Measurements from ENCODE around the gene P2RX6.
A peak's percentile ranks its signal among the peaks of the same experiment; 100 is the strongest.

The P2RX6 gene

DNA sequence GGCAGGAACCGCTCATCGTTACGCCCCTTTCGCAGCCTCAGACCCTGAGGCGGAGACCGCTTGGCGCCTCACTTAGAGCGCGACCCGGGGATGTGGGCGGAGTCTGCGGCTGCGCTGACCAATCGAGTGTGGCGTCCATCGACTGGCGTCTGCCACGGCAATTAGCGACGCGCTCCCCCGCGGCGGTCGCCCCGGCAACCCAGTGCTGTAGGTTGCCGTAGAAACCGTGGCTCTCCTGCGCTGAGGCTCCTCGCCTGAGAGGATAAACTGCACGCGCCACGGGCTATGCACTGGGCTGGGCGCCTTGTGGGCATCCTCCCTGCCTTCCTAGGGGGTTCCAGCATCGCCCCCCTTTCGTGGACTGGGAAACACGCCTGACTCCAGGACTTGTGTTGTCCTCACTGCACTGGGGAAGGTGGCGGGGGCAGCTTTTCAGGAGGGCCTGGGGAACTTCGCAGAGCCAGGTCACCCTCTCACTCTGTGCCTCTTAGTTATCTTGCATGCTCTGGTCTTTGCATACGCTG, 701 bp upstream of the P2RX6 start:
- in situ Hi-C loops (cut with HindIII; ENCODE audit: low pct_unique_long_range_greater_than_20kb, low sequenced_read_pairs): no loop called here
- no peak for TF ChIP-seq JUND (IDR thresholded peaks at IDR 0.05; ENCODE audit: low read depth)
- DNase-seq (ENCODE audit: low read depth in 1 of 2, low spot score in 1 of 2): peak; percentile 60 to 61

DNA sequence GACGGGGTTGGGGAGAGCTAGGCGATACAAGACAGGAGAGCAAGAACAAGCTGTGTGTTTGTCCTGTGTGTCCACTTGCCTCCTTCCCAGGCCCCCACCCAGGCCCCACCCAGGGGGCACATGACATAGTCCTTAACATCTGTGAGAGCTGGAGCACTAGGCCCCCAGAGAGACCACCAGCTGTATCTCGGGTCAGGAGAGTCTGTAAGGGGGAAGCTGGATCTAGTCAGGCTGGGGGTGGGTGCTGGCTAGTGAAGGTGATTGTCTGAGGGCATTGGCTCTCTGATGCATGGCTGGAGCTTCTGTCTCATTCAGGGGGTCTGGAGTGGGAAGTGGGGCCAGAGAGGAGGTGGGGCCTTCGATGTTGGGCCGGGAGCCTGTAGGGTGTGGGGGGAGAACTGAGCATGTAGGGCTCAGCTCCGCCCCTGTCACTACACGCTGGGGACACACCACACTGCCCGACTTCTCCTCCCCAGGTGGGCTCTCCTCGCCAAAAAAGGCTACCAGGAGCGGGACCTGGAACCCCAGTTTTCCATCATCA, 571 bp downstream of the P2RX6 start:
- TF ChIP-seq JUND (IDR thresholded peaks at IDR 0.05; ENCODE audit: low read depth): no peak
- no peak for DNase-seq (ENCODE audit: low read depth in 1 of 2, low spot score in 1 of 2)
- in situ Hi-C loops (cut with HindIII; ENCODE audit: low pct_unique_long_range_greater_than_20kb, low sequenced_read_pairs): no loop called here

DNA sequence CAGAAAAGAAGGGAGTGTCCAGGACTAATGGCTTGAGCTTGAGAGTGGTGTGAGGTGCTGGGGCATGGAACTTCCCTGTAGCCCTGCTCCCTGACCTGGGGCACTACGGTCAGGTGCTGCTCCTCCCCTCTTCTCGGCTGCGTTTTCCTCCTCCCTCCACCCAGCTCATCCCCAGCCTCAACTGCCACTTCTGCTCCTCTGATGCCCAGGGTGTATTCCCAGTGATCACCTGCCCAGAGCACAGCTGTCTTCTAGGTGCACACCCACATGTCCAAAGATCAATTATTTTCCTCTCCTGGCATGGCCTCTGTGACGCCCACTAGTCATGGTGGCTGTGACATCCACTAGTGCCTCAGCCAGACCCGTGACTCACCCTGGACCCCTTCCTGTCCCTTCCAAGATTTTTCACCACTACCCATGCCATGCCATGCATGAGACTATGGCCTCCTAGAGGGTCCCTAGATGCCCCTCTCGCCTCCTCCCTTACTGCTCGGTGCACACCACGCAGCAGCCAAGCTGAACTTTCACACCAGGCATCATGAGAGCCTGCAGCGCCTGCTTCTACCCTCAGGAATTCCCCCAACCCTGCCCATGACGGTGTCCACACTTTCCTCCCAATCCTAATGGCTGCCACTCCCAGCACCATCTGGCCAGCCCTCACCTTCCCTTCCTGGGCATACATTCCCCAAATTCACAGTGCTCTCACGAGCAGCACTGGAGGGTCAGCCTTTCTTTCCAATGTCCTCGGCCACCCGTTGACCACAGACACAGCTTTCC, 1.9 kb downstream of the P2RX6 start:
- in situ Hi-C loops (cut with HindIII; ENCODE audit: low pct_unique_long_range_greater_than_20kb, low sequenced_read_pairs): no loop called here
- DNase-seq (ENCODE audit: low read depth in 1 of 2, low spot score in 1 of 2): no peak
- TF ChIP-seq JUND (IDR thresholded peaks at IDR 0.05; ENCODE audit: low read depth): no peak

DNA sequence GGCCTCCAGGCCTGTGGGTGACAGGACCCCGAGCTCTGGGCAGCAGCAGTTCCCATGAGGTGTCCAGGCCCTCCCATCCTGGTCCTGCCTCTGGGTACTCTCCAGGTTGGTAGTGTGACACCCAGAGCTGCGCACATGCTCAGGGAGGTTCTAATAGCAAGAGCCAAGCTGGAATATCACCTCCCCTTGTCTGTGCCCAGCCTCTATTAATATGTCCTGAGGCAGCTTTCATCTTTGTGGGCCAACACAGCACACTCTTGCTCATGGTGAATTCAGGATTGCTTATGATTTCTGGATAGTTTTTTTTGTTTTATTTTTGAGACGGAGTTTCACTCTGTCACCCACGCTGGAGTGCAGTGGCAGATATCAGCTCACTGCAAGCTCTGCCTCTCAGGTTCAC, 3.3 kb downstream of the P2RX6 start:
- in situ Hi-C loops (cut with HindIII; ENCODE audit: low pct_unique_long_range_greater_than_20kb, low sequenced_read_pairs): no loop called here
- no peak for DNase-seq (ENCODE audit: low read depth in 1 of 2, low spot score in 1 of 2)
- TF ChIP-seq JUND (IDR thresholded peaks at IDR 0.05; ENCODE audit: low read depth): no peak

GRCh38 chr22:21020802-21021429, 6.0 kb downstream of the P2RX6 start:
- TF ChIP-seq JUND (IDR thresholded peaks at IDR 0.05; ENCODE audit: low read depth): no peak
- in situ Hi-C loops (cut with HindIII; ENCODE audit: low pct_unique_long_range_greater_than_20kb, low sequenced_read_pairs): no loop called here

GRCh38 chr22:21022507-21022906, 7.5 kb downstream of the P2RX6 start:
- no peak for DNase-seq (ENCODE audit: low read depth in 1 of 2, low spot score in 1 of 2)
- in situ Hi-C loops (cut with HindIII; ENCODE audit: low pct_unique_long_range_greater_than_20kb, low sequenced_read_pairs): no loop called here
- no peak for TF ChIP-seq JUND (IDR thresholded peaks at IDR 0.05; ENCODE audit: low read depth)

More at GRCh38 chr22:21020802-21021429, 6.0 kb downstream of the P2RX6 start:
- peak in 1 of 2 experiments; percentile 37 for DNase-seq (ENCODE audit: low read depth in 1 of 2, low spot score in 1 of 2)

- in situ Hi-C loops (cut with HindIII; ENCODE audit: low pct_unique_long_range_greater_than_20kb, low sequenced_read_pairs): no loop called here
- TF ChIP-seq JUND (IDR thresholded peaks at IDR 0.05; ENCODE audit: low read depth): no peak
- DNase-seq (ENCODE audit: low read depth in 1 of 2, low spot score in 1 of 2): no peak
Observed at GRCh38 chr22:21022955-21023614, 8.1 kb downstream of the P2RX6 start.

DNA sequence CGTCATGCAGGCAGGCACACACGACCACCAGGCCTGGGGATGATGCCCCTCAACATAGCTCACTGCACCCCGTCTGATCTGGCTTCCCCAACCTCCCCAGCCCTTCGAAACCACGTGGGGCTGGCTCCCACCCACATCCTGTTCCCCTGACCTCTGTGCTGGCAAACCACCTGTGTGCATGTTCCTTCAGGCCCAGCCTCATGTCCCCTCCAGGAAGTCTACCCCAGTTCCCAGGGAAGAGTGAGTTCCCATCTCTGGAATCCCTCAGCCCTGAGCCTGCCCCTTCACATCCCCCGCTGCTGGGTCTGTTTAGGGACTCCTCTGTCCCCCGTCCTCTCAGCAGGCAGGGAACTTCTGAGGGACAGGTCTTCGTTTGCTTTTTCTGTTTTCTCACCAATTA, 10.3 kb downstream of the P2RX6 start:
- no peak for TF ChIP-seq JUND (IDR thresholded peaks at IDR 0.05; ENCODE audit: low read depth)
- DNase-seq (ENCODE audit: low read depth in 1 of 2, low spot score in 1 of 2): no peak
- in situ Hi-C loops (cut with HindIII; ENCODE audit: low pct_unique_long_range_greater_than_20kb, low sequenced_read_pairs): no loop called here

GRCh38 chr22:21025763-21026755, 11.1 kb downstream of the P2RX6 start:
- no peak for DNase-seq (ENCODE audit: low read depth in 1 of 2, low spot score in 1 of 2)
- TF ChIP-seq JUND (IDR thresholded peaks at IDR 0.05; ENCODE audit: low read depth): no peak
- in situ Hi-C loops (cut with HindIII; ENCODE audit: low pct_unique_long_range_greater_than_20kb, low sequenced_read_pairs): no loop called here

DNA sequence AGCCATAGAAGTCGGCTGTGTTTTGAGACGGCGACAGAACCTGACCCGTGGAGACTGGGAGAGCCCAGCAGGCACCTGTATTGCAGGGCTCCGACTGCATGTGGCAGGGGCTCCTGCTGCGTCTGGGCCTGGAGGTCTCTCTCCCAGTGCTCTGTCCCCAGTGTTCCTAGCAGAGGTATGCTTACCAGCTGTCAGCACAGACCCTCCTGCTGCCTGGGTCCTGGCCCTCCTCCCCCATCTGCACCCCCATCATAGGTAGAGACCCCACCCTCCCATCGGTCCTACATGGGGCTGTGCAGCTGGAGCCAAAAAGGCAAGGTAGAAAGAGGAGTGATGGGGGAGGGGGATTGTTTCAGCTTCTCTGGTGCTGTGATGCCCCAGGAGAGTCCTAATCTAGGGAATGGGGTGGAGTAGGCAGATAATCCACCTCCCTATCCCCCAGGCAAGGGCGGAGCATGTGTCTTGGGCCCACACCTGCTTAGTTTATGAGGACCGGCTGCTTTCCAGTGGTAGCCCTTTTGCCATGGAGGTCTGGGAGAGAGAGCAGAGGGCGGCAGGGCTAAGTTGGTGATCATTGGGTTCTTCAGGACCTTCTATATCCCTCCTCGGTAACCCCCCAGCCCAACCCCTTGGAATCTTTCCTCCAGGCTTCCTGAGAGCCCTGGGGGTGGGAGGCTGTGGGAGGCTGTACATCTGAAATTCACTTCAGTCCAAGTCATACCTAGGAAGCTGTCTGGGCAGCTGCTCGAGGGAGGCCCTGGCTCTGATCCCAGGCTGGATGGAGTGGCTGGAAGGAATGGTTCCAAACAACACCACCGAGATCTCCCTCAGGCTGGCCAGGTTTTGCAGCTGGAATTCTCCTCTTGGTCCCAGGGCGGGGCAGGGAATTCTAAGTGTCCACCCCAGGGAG, 12.1 kb downstream of the P2RX6 start:
- no peak for DNase-seq (ENCODE audit: low read depth in 1 of 2, low spot score in 1 of 2)
- in situ Hi-C loops (cut with HindIII; ENCODE audit: low pct_unique_long_range_greater_than_20kb, low sequenced_read_pairs): no loop called here

More for the DNA sequence above, 12.1 kb downstream of the P2RX6 start:
- TF ChIP-seq JUND (IDR thresholded peaks at IDR 0.05; ENCODE audit: low read depth): no peak

All from T47D (cell line).